Uterus (tissue), 2 donors: Measurements from ENCODE around the gene TGFBI.

Source experiments
- CTCF ChIP-seq, 4 experiments: fragments of 200-600 bp in 2 of 4; fragments of 450-650 bp in 2 of 4; sonication (generic) in 2 of 4; IDR thresholded peaks; one replicate each; pipeline ENCODE4 v1.5.1; 2016 to 2019; ENCODE audit warnings: antibody characterized with exemption in 4 of 4, mild to moderate bottlenecking in 2 of 4, moderate library complexity in 1 of 4
- POLR2A ChIP-seq, 2 donors: fragments of 450-650 bp; IDR thresholded peaks; one replicate each; pipeline ENCODE4 v1.6.1; 2016; ENCODE audit warnings: antibody characterized with exemption in 2 of 2, mild to moderate bottlenecking in 1 of 2, moderate library complexity in 1 of 2

GRCh38 chr5:136099870-136100269 lies 71.1 kb downstream of the TGFBI start:
- TF ChIP-seq POLR2A (IDR thresholded peaks at IDR 0.05): no peak
- no peak for TF ChIP-seq CTCF (IDR thresholded peaks at IDR 0.05)
